Endothelial cell of umbilical vein (primary cell): Measurements from ENCODE around the gene SOX30. TPM values are rescaled to one million over a fixed set of nuclear protein-coding genes. Genes with fewer than 3 reads are reported as not detected.
"Not testable (repeated sequence)": the region's sequence is repeated elsewhere in the genome, so short reads cannot be mapped to it uniquely, and the experiment has no call there.

ENCODE experiments used
- BruUV-seq: library from RNA; stranded (reverse); fragments of 400-500 nt; replicated peaks from 2 replicates; lab custom pipeline; 2021; lab: Mats Ljungman, UMichigan
- CTCF ChIA-PET: fragments of 300-600, 350-600 bp; sonication (Branson Sonifier 250); formaldehyde crosslinking; loops from one replicate; lab custom pipeline; 2021; ENCODE audit warnings: antibody characterized with exemption, inconsistent platforms; lab: Charles Lee
- POLR2A ChIA-PET: fragments of 300-600, 350-600 bp; sonication (Branson Sonifier 250); formaldehyde crosslinking; loops from one replicate; lab custom pipeline; 2021; ENCODE audit warnings: antibody characterized with exemption, inconsistent platforms; lab: Charles Lee
- DNase-seq: peaks from one replicate; pipeline ENCODE4 v3.0.0-alpha.2; 2011; ENCODE audit warnings: low read depth, low spot score
- FAIRE-seq: peaks from 2 replicates; lab custom pipeline; 2011; peaks lifted over from hg19 to GRCh38; lab: Jason Lieb, UNC
- H2AFZ ChIP-seq: 2 replicates; pipeline ENCODE4 v1.6.0; 2012; ENCODE audit warnings: low read depth, low read length, control low read depth, inconsistent platforms
- H3K27ac ChIP-seq: 2 replicates; pipeline ENCODE4 v1.5.1; 2011; ENCODE audit warnings: low read depth, mild to moderate bottlenecking, control low read depth, low read length, moderate library complexity; ENCODE audit not compliant: insufficient read depth
- H3K27me3 ChIP-seq, 2 experiments: 2 replicates each; pipeline versions ENCODE4 v1.6.0 to v1.6.1; 2011; ENCODE audit warnings: low read length in 2 of 2, mixed read lengths in 1 of 2; ENCODE audit not compliant: control insufficient read depth in 2 of 2, insufficient read depth in 2 of 2
- H3K36me3 ChIP-seq, 2 experiments: 2 replicates in 1 of 2; 3 replicates in 1 of 2; pipeline ENCODE4 v1.5.1; 2011; ENCODE audit warnings: low read length in 2 of 2, mild to moderate bottlenecking in 1 of 2, moderate library complexity in 1 of 2; ENCODE audit not compliant: control insufficient read depth in 2 of 2, insufficient read depth in 2 of 2; ENCODE audit errors: extremely low read depth in 1 of 2
- H3K4me1 ChIP-seq: 3 replicates; pipeline ENCODE4 v1.5.1; 2011; ENCODE audit warnings: mild to moderate bottlenecking, low read length; ENCODE audit not compliant: control insufficient read depth, insufficient read depth; ENCODE audit errors: extremely low read depth
- H3K4me2 ChIP-seq: 2 replicates; pipeline ENCODE4 v1.6.1; 2011; ENCODE audit warnings: low read length, control low read depth, mixed read lengths; ENCODE audit not compliant: insufficient read depth
- H3K4me3 ChIP-seq, 3 experiments: fragments of 200-600 bp in 1 of 3; sonication (generic), shearing (Covaris generic) in 1 of 3; replicated peaks in 1 of 3; 2 replicates each; pipeline ENCODE4 v1.5.1; 2011 to 2016; ENCODE audit warnings: control low read depth in 3 of 3, low read length in 3 of 3, mild to moderate bottlenecking in 2 of 3, inconsistent platforms in 1 of 3, low read depth in 1 of 3, moderate library complexity in 1 of 3; ENCODE audit not compliant: insufficient read depth in 1 of 3
- H3K79me2 ChIP-seq: 2 replicates; pipeline ENCODE4 v1.6.0; 2012; ENCODE audit warnings: low read length, inconsistent platforms; ENCODE audit not compliant: control insufficient read depth, insufficient read depth
- H3K9ac ChIP-seq: replicated peaks from 2 replicates; pipeline ENCODE3; 2011; ENCODE audit warnings: low read length, control low read depth; ENCODE audit not compliant: insufficient read depth; ENCODE audit errors: extremely low read depth
- H3K9me1 ChIP-seq: replicated peaks from 3 replicates; pipeline ENCODE4 v1.6.0; 2011; ENCODE audit warnings: mild to moderate bottlenecking, low read length; ENCODE audit not compliant: control insufficient read depth, insufficient read depth; ENCODE audit errors: extremely low read depth
- H3K9me3 ChIP-seq: replicated peaks from 2 replicates; pipeline ENCODE4 v1.5.1; 2012; ENCODE audit warnings: low read length, inconsistent platforms; ENCODE audit not compliant: control insufficient read depth, insufficient read depth
- H4K20me1 ChIP-seq: replicated peaks from 2 replicates; pipeline ENCODE3; 2011; ENCODE audit warnings: mild to moderate bottlenecking, low read length; ENCODE audit not compliant: control insufficient read depth, insufficient read depth; ENCODE audit errors: extremely low read depth
- MYC ChIP-seq: IDR thresholded peaks from one replicate; pipeline ENCODE4 v1.6.1; 2011; ENCODE audit warnings: mild to moderate bottlenecking, low read depth, low read length
- dilution Hi-C: fragments of 300-500 bp; cut with MboI; formaldehyde crosslinking; loops from one replicate; pipeline ENCODE4 v1.15.0; 2019; ENCODE audit warnings: low sequenced_read_pairs; ENCODE audit not compliant: extremely low pct_ligation_motif_present
- intact Hi-C: fragments of 100-400 bp; cut with micrococcal nuclease; formaldehyde crosslinking; loops from one replicate; pipeline ENCODE4 v1.10.0; 2022
- polyA plus RNA-seq, 4 experiments: library from polyadenylated mRNA; depleted of rRNA in 3 of 4; stranded (reverse) in 3 of 4; unstranded in 1 of 4; fragments of >200 nt; gene quantifications; 2 replicates each; pipeline versions ENCODE4 v1.2.1 to v1.2.3, GENCODE V29; 2011 to 2012; ENCODE audit warnings: missing spikeins in 1 of 4
- total RNA-seq: library from RNA; stranded (reverse); gene quantifications from 2 replicates; pipeline ENCODE4 v1.2.3, GENCODE V29; 2021
- TF ChIP-seq, protein P1 (sequence below), 2 donors: IDR thresholded peaks; 1 replicate in 1 of 2; 2 replicates in 1 of 2; pipeline ENCODE4 v1.5.1; 2011; ENCODE audit warnings: low read length in 2 of 2, mild to moderate bottlenecking in 2 of 2, moderate library complexity in 2 of 2, control low read depth in 1 of 2, inconsistent platforms in 1 of 2, low read depth in 1 of 2; ENCODE audit not compliant: insufficient read depth in 1 of 2; ENCODE audit errors: extremely low read depth in 1 of 2

SOX30 gene
- total and polyA plus RNA-seq, 2 donors (not counting 3 experiments of a cell fraction or from before 2014, with no cell fraction given), result not detected

- no peak overlapping the region for H2AFZ ChIP-seq
- H3K4me1 ChIP-seq, result no peaks in the 10 kb centered on the region
- H3K79me2 ChIP-seq, result no peaks in the 10 kb centered on the region
- dilution Hi-C loops, result no loop called here
- H4K20me1 ChIP-seq, result no peaks in the 10 kb centered on the region
- no TSS peak for BruUV-seq
- H3K4me2 ChIP-seq, result no peak overlapping the region
- DNase-seq (no peak), FAIRE-seq (no peak)
- no peaks in the 10 kb centered on the region for H3K9me3 ChIP-seq
- H3K9me1 ChIP-seq, result no peaks in the 10 kb centered on the region
- H3K9ac ChIP-seq, result no peak overlapping the region
- H3K27me3 ChIP-seq, result no peaks in the 10 kb centered on the region
- no peaks in the 10 kb centered on the region for H3K36me3 ChIP-seq
- intact Hi-C loops, result no loop called here
- ChIA-PET POLR2A (no interaction called here), CTCF (no interaction called here)
- TF ChIP-seq MYC, result no peak
- TF ChIP-seq, protein P1, sequence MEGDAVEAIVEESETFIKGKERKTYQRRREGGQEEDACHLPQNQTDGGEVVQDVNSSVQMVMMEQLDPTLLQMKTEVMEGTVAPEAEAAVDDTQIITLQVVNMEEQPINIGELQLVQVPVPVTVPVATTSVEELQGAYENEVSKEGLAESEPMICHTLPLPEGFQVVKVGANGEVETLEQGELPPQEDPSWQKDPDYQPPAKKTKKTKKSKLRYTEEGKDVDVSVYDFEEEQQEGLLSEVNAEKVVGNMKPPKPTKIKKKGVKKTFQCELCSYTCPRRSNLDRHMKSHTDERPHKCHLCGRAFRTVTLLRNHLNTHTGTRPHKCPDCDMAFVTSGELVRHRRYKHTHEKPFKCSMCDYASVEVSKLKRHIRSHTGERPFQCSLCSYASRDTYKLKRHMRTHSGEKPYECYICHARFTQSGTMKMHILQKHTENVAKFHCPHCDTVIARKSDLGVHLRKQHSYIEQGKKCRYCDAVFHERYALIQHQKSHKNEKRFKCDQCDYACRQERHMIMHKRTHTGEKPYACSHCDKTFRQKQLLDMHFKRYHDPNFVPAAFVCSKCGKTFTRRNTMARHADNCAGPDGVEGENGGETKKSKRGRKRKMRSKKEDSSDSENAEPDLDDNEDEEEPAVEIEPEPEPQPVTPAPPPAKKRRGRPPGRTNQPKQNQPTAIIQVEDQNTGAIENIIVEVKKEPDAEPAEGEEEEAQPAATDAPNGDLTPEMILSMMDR (IDR thresholded peaks at IDR 0.05; ENCODE audit: extremely low read depth in 1 of 2, insufficient read depth in 1 of 2, low read depth in 1 of 2, low read length in 2 of 2), result no peak
- H3K4me3 ChIP-seq, result no peak overlapping the region
- H3K27ac ChIP-seq, result no peak overlapping the region
Measured at GRCh38 chr5:157677931-157678330, 25.7 kb upstream of the SOX30 start.

DNA sequence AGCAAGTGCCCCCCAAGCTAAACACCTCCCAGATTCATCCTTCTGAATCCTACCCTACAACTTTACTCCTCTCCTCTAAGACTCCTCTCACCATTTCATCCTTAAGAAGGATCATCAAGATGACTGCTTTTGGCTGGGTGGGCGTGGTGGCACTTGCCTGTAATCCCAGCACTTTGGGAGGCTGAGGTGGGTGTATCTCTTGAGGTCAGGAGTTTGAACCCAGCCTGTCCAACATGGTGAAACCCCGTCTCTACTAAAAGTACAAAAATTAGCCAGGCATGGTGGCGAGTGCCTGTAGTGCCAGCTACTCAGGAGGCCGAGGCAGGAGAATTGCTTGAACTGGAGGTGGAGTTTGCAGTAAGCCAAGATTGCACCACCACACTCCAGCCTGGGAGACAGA is 22.1 kb upstream of the SOX30 start:
- DNase-seq, H3K4me2 ChIP-seq, POLR2A ChIA-PET, H3K9me3 ChIP-seq, H3K36me3 ChIP-seq, H2AFZ ChIP-seq, H3K4me3 ChIP-seq, H3K27me3 ChIP-seq, dilution Hi-C loops, H3K9me1 ChIP-seq, H4K20me1 ChIP-seq, H3K9ac ChIP-seq, H3K79me2 ChIP-seq, H3K27ac ChIP-seq, BruUV-seq: not testable (repeated sequence)
- CTCF ChIA-PET, result interaction anchor here (0.6 to 0.8 kb wide), 2 partner anchors 10 to 13 kb away, joined by 3 to 4 read pairs; no protein-coding TSS in a partner anchor
- H3K4me1 ChIP-seq, result peaks cover 13% of the 10 kb centered on the region
- intact Hi-C loops, result loop anchor here (5.0 kb wide), 1 partner anchor 162 kb away; no protein-coding TSS in a partner anchor
- peak; percentile 4 for FAIRE-seq
